Hypothalamus (tissue), 51 donors: ENCODE results near the gene DPEP2.
"Not testable (repeated sequence)": the region's sequence is repeated elsewhere in the genome, so short reads cannot be mapped to it uniquely, and the experiment has no call there.

Source experiments
- DNase-seq, 51 donors: peaks; one replicate each; lab custom pipeline; 2025; lab: John Stamatoyannopoulos, UW

The DPEP2 gene, protein sequence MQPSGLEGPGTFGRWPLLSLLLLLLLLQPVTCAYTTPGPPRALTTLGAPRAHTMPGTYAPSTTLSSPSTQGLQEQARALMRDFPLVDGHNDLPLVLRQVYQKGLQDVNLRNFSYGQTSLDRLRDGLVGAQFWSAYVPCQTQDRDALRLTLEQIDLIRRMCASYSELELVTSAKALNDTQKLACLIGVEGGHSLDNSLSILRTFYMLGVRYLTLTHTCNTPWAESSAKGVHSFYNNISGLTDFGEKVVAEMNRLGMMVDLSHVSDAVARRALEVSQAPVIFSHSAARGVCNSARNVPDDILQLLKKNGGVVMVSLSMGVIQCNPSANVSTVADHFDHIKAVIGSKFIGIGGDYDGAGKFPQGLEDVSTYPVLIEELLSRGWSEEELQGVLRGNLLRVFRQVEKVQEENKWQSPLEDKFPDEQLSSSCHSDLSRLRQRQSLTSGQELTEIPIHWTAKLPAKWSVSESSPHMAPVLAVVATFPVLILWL

GRCh38 chr16:67998779-67999688, at the start of gene DPEP2:
Gene DPEP2 (minus strand): TSS chr16:67999484. CDS start chr16:67993212, 6,272 bp downstream.
- peak in 6 of 51 donors; percentile 7 to 14 (median 8) for DNase-seq

DNA sequence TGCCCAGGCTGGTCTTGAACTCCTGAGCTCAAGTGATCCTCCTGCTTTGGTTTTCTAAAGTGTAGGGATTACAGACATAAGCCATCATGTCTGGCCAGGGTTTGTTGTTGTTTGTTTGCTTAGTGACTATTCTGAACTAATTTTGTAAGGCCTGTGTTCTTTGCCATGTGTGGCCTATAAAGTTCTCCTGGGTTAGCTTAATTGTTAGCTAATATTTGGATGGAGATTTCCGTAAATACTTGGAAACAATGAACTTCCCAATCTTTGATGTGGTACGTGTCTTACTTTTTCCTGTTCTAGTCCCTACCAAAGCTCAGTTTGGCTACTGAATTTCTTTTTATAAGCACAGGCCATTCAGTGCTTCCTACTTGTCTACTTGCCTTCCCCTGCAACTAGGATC, 48.7 kb upstream of the DPEP2 start:
- DNase-seq: no peak

DNA sequence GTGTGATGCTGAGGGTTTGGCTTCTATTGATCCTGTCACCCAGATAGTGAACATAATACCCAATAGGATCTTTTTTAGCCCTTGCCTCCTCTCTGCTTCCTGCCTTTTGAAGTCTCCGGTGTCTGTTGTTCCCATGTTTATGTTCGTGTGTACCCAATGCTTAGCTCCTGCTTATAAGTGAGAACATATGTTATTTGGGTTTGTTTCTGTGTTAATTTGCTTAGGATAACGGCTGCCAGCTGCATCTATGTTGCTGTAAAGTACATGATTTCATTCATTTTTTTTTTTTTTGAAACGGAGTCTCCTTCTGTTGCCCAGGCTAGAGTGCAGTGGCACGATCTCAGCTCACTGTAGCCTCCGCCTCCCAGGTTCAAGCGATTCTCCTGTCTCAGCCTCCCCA, 46.8 kb upstream of the DPEP2 start:
- no peak for DNase-seq

GRCh38 chr16:68041783-68042182, 42.5 kb upstream of the DPEP2 start:
- no peak for DNase-seq

DNA sequence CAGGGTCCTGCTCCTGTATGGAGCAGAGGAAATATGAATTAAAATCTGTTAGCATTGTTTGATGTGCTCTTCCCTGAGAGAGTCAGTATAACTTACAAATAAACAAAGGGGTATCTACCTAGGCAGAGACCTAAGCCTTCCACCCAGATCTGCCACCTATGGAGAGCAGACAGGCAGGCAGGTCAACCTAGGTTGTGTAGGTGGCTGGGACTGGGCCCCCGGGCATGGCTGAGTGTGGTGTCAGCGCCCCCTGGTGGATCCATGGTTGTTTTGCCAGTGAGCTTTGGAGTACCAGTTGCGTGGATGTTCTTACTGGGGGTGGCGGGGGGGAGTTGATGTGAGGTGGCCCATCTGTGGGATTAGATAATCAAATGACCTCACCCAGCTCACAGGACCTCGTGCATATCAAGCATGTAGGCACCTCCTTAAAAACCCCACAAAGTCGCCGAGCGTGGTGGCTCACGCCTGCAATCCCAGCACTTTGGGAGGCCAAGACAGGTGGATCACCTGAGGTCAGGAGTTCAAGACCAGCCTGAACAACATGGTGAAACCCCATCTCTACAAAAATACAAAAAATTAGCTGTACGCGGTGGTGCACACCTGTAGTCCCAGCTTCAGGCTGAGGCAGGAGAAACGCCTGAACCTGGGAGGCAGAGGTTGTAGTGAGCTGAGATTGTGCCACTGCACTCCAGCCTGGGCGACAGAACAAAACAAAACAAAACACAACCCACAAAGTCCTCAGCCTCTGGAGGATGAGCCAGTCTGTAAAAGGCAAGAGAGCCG, 41.4 kb upstream of the DPEP2 start:
- DNase-seq: peak in 48 of 51 donors; percentile 8 to 84 (median 58)

GRCh38 chr16:68037841-68038597, 38.7 kb upstream of the DPEP2 start:
- DNase-seq: no peak

- no peak for DNase-seq
These were observed 35.9 kb upstream of the DPEP2 start for GRCh38 chr16:68035227-68035626.

- DNase-seq: no peak
These were observed 33.8 kb upstream of the DPEP2 start for GRCh38 chr16:68033101-68033500.

DNA sequence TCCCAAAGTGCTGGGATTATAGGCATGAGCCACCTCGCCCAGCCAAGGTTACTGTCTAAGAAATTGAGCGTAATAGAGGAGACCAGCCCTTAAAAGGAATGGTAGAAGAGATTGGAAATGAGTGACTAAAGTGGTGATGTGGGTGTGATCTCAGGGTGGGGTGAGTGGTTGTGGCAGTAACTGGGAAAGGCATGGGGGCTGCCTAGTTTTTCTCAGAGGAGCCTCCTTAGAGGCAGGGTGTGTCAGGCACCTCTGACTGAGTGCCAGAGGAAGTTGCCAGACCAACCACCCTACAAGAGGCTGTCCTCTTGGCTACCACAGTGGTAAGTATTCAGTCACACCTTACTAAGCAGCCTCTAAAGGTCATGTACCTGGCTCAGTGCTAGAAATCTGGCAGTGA, 32.7 kb upstream of the DPEP2 start:
- DNase-seq: no peak

GRCh38 chr16:68030108-68030507, 30.8 kb upstream of the DPEP2 start:
- DNase-seq: not testable (repeated sequence)

DNA sequence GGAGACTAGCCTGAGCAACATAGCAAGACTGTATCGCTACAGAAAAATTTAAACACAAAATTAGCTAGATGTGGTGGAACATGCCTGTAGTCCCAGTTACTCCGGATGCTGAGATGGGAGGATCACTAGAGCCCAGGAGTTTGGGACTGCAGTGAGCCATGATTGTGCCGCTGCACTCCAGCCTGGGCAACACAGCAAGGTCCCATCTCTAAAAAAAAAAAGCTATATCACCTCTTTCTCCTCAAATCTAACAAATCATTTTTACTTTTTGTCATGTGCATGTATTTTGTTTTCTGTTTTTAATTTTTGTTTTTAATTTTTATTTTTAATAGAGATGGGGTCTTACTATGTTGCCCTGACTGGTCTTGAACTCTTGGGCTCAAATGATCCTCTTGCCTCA, 29.7 kb upstream of the DPEP2 start:
- no peak for DNase-seq

DNA sequence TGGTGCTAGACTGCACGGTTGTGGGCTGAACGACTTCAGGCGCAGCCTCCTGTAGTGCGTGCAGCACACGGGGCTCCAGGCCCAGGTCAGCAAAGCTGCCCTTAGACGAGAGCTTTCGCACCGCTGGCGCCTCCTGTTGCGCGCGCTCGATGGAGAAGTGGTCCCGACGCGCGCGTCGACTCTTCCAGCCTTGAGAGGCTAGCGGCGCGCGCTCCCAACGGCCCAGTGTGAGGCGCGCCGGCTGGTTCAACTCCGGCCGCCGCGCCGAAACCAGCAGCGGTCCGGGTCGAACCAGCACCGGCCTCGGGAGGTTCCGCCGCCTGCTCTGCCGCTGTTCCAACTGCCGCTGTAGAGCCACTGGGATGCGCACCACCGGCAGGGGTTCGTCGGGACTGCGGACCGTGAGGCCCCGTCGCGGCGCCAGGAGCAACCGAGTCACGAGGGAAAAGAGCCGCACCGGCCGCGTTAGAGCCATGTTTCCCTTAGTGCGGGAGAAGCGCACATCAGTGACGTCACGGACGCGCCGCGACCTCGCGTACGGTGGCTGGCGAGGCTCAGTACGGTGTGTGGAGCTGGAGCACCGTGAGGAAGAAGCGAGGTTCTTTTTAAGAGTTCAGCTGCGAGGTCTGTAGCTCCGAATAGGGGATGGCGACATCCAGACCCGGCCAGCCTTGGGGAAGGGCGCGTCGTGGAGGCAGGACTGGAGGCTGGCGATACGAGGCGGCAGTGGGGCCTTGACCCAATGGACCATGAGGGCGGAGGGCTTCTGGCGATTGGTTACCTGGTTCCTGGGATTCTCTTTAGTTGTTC, 23.6 kb upstream of the DPEP2 start, which contains the start of the genes DDX28 and DUS2:
Gene DDX28, minus strand, starts transcription at position 505 of the 810 bp plus-strand sequence. Its CDS starts 30 bp downstream, at position 475.
Gene DUS2, plus strand, starts transcription at position 557 of the 810 bp plus-strand sequence. CDS start 14,740 bp downstream, outside the sequence.
- DNase-seq: peak; percentile 29 to 96 (median 85)

DNA sequence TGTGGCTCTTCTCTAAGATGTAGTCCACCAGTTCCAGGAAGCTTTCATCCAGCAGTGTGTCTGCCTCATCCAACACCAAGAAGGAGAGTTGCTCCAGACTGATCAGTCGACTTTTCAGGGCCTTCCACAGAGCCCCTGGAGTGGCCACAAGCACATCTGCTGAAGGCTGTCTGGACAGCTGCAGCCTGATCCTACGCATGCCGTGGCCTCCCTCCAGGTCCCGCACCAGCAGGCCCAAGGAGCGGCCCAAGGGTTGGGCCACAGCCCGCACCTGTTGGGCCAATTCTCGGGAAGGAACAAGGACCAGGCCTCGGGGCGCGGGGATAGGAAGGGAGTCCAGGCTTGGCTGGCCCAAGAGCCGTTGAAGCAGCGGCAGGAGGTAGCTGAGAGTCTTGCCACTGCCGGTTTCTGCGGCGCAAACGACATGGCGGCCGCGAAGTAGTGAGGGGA, 23.0 kb upstream of the DPEP2 start:
- DNase-seq: peak in 3 of 51 donors; percentile 23 to 46 (median 36)

- no peak for DNase-seq
These were observed 22.2 kb upstream of the DPEP2 start for GRCh38 chr16:68021490-68021889.

- no peak for DNase-seq
These were observed 19.9 kb upstream of the DPEP2 start for GRCh38 chr16:68019167-68019680.

GRCh38 chr16:68015681-68016080, 16.4 kb upstream of the DPEP2 start, which contains the start of gene DPEP2NB:
Gene DPEP2NB (minus strand): TSS chr16:68015911. CDS start chr16:68015770, 141 bp downstream.
- no peak for DNase-seq

GRCh38 chr16:68013440-68013839, 14.2 kb upstream of the DPEP2 start:
- no peak for DNase-seq

DNA sequence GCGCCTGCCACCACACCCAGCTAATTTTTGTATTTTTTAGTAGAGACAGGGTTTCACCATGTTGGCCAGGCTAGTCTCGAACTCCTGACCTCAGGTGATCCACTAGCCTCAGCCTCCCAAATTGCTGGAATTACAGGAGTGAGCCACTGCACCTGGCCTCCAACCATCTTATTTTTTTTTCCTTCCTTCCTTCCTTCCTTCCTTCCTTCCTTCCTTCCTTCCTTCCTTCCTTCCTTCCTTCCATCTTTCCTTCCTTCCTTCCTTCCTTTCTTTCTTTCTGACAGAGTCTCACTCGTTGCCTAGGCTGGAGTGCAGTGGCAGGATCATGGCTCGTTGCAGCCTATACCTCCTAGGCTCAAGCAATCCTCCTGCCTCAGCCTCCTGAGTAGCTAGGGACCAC, 10.6 kb upstream of the DPEP2 start:
- DNase-seq: not testable (repeated sequence)
